Stimulated activated CD4-positive, alpha-beta T cell treated with anti-CD3 and anti-CD28 coated beads, Interleukin-1b, Interleukin-23, amount 100 ng/mL, for 1 hour (primary cell): Measurements from ENCODE around the gene RETREG1.
"Not testable (repeated sequence)": the region's sequence is repeated elsewhere in the genome, so short reads cannot be mapped to it uniquely, and the experiment has no call there.

Experiments used
- DNase-seq, 2 donors: peaks; one replicate each; pipeline ENCODE4 v3.0.0-alpha.2; 2020; ENCODE audit warnings: low read depth in 2 of 2

RETREG1 gene

DNA sequence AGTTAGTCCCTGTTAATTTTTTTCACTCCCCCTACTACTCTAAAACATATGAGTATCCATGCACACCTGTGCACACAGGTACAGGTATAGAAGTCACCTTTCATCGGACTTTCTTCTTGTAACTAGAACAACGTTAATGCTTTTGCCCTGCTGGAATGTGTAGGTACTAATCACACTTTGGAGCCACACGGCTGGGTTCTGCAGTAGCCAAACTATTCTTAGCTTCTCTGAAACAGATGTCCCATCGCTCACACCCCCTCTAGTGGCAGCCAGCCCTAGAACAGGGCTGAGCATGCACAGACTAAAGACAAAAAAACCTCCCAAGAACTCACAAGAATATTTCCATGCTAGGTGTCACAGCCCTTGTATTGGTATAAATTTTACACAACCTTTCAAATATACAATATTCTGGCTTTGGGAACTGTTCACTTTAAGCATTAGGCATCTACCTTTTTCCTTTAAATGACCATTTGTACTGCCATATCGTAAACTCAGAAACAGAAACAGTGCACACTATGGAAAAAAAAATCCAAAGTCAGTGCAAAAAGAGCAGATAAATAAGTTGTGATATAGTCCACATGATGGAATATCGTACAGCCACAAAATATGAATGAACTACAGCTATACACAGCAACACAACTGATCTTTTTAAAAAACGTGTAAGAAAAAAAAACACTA lies 64.0 kb downstream of the RETREG1 start:
- DNase-seq: peak in 1 of 2 donors; percentile 33

DNA sequence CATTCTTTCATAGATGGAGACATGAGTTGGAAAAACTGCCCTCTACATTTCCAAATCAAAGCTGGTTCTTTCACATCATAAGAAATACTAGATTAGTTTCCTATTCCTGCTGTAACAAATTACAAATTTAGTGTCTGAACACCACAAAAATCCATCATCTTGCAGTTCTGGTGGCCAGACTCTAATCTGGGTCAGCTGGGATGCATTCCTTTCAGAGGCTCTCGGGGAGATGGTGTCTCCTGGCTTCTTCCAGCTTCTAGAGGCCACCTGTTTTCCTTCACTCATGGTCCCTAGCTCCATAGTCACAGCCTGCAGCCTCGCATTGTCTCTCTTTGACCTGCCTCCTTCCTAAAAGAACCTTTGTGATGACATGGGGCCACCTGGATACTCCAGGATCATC lies 65.2 kb downstream of the RETREG1 start:
- no peak for DNase-seq

DNA sequence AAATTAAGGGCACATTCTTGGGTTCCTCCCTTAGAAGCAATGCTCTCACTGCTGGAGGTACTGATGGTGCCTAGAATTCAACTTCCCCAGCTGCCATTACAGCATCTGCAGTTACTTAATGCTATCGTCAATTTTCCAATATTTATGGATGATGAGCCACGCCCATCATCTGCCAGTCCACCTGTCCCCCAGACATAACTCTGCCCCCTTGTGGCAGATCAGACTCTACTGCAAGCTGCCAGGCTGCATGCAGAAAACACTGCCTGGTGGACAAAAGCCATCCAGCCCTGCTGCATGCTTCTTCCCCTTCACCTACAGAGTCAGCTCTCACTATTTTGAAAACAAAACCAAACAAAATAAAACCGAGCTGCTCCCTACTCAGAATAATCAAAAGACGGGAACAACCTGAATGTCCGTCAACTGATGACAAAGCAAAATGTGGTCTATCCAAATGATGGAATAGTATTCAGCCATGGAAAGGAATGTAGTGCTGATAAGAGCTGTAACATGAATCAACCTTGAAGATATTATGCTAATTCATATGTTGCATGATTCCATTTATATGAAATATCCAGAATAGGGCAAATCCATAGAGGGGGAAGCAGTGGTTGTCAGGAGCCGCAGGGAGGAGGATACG lies 66.4 kb downstream of the RETREG1 start:
- peak in 1 of 2 donors; percentile 3 for DNase-seq

DNA sequence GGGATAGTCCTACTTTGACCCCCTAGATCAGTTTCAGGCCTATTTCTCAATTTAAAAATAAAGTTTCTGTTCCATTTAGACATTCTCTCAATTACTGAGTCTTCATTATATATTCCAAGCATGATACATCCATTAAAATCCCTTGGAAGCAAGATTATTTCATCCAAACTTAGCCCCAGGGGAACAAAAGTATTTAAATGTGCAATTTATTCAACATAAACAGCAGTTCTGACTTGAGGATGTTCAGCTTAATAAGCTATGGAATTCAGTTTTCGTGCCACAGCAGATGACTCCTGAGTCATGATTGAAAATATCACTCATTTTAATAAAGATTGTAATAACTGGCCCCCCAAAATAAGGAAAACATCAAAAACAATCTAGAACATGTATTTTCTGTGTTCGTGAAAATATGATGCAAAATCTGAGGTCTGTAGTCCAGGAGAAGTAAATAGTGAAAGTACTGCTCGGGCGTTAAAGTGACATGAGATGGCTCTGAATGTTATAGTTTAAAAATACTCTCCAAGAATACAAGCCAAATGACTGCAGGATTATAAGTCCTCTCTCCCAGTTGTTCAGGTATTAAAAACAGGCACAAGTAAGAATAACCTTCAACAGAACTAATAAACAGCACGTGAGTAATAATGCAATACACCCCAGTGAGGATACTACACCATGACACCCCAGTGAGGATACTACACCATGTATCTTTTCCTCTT lies 67.1 kb downstream of the RETREG1 start:
- no peak for DNase-seq

DNA sequence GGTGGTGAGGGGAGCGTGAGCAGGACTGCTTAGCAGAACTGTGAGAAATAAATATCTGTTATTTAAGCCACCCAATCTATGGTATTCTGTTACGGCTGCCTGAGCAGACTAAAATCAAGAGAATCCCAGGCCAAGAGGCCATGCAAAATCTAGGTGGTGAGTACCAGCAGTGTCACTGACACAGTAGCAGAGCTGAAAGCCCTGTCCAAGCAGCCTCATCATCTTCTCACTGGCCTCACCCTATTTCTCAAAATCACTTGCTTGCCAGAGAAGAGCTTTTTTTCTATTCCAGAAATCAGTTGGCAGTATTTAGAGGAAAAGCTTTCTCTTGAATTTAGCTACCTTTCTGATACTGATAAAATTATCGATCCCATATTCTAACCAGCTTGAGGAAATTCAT lies 68.0 kb downstream of the RETREG1 start:
- DNase-seq: no peak

DNA sequence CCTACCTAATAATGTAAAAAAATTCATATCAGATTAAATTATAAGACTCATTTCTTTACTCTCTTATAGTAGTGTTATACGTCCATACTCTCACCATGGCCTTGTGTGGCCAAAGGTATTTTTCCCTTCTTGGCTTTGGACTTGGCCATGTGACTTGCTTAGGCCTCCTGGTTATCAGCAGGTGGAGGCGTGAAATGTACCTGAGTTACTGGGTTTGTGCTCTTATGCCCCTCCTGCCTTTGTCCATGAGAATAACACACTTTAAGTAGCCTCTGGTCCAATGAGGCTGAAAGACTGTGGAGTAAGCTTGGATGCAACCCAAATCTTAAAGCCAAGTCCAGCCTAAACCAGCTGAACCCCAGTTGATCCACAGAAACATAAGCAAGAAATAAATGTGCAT lies 68.7 kb downstream of the RETREG1 start:
- no peak for DNase-seq

DNA sequence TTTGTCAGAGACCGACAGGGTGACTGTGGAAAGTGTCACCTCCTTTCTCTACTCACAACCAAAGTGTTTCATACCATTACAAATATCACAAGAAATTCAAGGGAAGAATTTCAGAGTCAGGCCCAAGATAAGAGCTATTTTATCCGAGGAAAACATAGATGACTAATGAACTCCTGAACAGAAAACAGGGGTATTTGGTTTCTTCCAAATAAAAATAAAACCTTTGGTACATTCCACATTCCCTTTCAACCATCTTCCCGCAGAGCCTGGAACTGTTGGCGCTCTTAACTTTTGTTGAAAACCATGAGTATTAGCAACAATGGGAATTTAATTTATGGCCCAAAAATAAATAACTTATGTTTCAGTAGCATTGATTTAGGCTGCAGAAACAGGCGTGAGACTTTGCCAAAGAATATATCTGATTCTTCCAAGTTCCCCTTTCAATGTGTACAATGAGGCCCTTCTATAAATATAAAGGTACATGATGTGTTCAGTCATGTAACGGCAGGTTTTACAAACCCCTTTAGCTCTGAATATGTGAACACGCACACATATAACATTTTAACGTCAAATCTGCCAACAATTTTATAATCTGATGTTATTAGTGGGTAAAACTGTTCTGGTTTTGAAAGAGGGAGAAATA lies 69.5 kb downstream of the RETREG1 start:
- DNase-seq: no peak

DNA sequence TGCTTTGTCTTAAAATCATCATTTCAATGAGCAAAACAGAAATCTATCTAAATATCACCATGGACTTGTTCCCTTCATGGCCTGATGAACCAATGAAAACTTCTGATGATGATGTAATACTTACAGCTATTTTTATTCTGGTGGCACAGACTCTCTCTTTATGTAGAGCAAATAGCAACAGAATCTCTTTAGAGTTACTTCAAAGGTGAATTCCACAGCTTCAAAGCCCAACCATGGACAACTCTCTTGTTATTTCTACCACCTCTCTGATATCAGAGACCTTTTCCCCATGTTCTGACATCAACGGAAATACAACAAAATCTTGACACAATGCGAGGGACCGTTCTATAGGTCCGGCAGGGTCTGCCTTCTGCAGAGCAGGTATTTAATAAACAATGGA lies 70.1 kb downstream of the RETREG1 start:
- DNase-seq: no peak

DNA sequence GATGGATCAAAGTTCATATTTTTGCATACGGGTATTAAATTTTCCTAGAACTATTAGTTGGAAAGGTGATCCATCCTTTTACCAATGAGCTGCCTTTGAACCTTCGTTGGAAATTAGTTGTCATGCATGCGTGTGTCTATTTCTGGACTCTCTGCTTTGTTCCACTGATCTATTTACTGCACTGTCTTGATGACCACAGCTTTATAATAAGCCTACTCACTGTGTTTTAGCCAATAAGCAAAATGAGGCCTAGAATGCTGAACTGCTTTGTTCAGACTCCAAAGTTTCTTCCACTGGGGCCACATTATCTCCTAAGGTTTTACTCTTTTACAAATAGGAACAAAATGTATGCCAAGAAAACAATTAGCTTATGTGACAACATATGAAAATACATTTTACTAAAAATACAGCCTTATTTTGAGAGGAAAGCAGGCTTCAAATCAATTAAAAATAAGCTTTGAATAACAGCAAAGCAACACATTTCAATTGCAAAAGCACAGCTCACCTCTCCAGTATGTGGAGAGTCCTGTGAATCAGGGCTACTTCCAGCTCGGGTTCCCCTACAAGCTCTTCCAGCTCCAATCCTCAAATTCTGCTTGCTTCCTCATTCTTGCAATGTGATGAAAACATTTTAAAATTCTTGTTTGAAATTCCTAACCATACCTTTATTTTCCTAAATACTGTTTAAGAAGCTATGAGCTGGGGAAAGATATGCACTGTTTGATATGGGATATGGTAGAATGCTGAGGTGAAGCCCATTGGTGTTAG lies 72.0 kb downstream of the RETREG1 start:
- no peak for DNase-seq

DNA sequence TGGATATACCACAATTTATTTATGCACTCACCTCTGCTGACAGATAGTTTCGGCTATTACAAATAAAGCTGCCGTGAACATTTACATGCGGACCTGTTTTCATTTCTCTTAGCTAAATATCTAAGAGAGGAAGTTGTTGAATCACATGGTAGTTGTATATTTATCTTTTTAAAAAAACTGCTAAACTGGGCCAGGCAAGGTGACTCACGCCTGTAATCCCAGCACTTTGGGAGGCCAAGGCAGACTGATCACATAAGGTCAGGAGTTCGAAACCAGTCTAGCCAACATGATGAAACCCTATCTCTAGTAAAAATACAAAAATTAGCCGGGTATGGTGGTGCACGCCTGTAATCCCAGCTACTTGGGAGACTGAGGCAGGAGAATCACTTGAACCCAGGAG lies 73.6 kb downstream of the RETREG1 start:
- DNase-seq: not testable (repeated sequence)

DNA sequence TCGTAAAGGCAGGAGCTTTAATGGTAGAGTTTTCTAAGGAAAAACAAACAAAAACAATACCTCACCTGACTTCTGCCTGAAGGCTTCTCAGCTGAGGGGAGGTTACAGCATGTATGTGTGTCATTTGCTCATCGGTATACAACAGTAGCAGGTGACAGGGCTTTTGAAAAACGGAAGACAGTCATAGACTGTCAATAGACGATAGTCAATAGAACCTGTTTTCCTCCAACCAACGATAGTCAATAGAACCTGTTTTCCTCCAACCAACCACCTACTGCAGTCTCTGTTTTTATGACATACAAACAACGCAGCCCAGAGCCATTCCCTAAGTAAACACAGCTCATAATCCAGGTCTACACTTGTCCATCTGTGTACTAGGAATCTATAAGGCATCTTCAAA lies 74.6 kb downstream of the RETREG1 start:
- DNase-seq: no peak

DNA sequence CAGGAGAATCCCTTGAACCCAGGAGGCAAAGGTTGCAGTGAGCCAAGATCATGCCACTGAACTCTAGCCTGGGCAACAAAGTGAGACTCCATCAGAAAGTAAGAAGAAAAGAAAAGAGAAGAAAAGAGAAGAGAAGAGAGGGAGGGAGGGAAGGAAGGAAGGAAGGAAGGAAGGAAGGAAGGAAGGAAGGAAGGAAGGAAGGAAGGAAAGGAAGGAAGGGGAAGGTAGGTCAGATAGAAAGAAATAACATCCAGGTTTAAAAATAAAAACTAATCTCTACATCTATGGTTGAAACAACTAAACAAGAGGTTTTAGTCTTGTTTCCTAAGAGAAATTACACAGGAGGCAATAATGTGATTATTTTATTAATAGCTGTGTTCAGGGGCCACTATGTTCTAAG lies 75.2 kb downstream of the RETREG1 start:
- DNase-seq: not testable (repeated sequence)

DNA sequence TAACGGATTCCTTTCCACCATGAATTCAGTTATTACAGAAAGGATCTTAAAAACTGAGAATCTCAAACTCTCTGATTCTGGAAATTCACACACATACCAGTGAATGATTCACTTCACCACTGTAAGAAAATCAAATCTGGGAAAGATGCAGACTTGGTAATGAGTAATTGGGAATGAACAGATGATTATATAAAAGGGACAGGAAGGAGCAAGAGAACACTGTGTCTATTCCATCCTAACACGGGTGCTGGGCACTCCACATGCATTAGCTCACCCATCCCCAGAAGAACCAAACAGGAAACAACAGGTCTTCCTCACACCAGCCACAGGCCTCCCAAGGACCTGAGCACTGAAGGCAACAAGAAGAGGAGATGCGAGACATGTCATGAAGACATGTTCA lies 76.4 kb downstream of the RETREG1 start:
- DNase-seq: no peak

DNA sequence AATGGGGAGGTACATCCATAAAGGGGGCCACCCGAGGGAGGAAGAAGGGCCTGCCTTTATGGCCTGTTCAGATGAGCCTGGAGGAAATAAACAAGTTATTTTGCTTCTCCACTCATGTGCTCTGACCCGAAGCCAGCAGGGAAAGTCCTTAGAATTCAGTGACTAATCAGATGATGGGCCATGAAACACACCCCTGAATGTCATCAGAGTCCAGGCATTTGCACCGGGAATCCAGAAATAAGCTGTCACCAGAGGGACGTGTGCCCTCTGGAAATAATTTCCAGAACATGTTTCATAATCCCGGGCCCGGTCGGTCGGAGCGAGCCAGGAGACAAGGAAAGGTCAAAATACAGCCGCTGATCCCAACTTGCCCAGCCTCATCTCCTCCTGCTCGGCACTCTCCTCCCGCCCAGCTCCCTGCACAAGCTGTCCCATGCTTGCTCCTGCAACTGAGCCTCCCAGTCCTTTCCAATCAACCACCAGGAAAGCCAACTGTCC lies 77.6 kb downstream of the RETREG1 start:
- DNase-seq: no peak

DNA sequence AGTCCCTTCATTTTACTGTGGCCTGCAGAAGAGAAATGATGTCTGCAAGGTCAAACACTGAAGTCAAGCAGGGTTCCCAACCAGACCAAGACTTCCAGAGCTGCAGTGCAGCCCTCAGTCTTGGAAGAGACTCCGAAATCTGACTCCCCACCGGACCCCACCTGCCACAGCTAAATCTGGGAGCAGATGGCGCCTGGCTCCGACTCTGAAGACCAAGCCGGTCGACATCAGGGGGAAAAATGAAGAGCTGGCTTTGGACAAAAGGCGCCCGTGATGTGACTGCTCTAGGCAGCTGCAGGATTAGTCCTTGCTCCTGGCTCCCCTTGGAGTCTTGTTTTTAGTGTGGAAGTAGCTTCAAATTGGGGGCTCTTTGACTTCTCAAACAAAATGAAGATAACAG lies 78.8 kb downstream of the RETREG1 start:
- DNase-seq: no peak

DNA sequence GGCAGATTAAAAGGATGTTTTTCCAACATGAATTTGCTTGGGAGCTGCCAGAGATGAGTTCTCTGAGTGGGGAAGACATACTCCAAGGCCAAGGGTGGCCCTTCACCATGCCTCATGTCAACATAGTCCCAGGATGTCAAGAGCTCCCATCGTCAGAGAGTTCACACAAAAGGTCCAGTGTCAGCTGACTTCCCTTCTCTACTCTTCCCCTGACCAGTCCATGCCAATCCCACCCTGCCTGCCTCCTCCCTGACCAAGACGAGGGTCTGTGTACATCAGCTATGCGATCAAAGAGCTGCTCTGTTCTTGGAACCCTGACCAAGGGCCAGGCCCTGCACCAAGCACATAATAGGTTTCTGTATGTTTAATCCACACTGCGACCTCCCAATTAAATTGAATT lies 80.0 kb downstream of the RETREG1 start:
- no peak for DNase-seq

DNA sequence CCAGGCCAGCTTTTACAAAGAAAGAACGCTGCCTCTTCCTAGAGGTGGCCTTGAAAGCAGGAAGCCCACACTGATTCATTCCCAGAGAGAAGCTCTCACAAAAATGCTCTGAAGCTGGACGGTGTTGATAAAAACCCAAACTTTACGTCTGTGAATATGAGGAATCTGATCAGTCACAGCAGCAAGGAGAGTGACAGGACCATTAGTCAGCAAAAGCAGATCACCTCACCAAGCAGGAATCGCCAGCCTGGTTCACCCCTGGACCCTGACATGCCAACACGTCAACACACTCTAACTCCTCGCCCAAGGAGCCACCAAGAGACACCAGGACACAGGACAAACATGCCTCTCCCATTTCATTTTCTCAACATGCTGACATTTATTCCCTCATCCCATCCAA lies 80.6 kb downstream of the RETREG1 start:
- DNase-seq: no peak

DNA sequence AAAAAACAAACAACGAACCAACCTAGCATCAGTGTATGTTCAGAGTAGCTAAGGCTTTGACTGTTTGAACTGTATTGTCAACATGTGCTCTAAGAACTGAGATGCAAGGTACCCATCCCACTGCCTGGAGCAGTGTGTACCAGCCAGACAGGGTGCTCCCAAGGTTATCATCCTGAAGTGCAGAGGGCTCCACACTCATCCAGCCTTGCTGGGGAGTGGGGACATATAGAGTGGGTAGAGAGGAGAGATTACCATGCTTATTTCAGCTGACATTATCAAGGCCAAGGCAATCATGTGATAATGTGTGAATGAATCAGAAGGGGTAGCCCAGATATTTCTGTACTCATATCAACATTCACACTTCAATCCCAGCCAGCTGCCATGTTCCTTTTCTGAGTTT lies 82.5 kb downstream of the RETREG1 start:
- DNase-seq: no peak

DNA sequence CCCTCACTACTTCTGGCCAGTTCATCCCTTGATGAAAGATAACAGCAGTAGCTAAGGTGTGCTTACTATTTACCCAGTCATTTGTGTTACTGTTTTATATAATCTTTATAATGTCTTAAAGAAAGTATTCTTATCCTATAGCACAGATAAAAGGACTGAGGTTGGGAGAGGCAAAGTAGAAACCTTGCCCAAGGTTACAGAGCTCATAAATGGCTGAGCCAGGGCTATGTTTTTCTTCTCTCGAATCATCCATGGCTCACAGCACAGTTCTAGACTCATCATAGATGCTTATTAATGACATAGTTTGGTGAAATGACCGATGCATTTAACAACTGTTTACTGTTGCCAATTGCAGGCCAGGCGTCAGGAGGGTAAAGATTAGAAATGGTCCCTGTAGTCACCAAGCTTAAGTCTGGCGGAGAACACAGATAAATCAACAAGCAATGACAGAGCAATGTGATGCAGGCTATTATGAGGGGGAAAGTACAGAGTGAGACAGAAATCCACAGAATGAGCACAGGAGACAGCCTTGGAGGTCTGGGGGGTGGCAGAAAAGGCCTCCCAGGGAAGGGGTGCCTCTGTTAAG lies 85.6 kb downstream of the RETREG1 start:
- DNase-seq: no peak

DNA sequence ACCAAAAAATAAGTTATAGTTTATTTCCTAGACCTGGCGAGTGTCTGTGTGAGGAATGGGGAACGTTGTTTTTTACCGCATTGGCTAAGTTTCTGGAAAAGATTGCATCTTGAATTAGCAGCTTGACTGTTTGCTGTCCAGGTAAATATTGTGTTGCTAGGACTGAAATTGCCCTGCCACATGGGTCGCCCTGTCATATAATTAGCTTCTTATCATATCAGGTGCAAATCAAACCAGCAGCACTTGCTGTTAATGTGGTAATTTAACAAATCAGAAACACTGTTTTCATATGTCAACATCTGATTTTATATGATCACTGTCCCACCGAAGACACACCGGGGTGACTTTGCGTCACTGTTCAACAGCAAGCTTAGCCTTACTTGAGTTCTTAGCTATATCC lies 87.5 kb downstream of the RETREG1 start:
- DNase-seq: no peak

DNA sequence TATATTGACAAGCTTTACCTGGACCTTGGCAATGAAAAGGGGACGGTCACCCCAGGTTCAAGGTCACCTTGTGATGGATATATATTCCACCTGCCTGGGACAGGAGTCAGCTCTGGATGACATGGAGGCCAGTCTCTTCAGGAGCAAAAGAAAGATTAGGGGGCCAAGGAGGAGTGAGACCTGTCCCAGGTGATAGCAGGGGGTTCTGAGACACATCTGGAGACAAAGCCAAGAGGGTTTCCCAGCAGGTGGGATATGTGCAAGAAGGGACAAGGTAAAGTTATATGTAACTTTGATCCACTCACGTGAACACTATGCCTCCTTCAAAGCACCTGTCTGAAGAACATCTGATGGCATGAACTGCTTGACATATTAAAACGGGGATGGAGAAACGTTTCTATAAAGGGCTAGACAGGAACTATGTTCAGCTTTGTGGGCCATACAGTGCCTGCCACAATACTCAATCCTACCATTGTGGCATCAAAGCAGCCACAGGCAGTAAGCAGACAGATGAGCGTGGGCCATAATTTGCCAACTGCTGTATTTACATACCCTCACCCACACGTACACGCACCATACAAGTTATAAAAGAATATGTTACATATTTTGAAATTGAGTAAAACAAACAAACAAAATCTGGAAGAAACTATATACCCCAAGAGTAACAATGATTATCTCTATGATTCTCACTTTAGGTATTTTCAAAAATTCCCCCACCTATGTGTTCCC lies 88.3 kb downstream of the RETREG1 start:
- no peak for DNase-seq
